Activated T-cell treated with anti-CD3 and anti-CD28 coated beads, Interleukin-2, amount 50 U/mL, for 1 hour (primary cell): Measurements from ENCODE around the gene HYAL2.

Source experiments
- DNase-seq: peaks from one replicate; pipeline ENCODE4 v3.0.0-alpha.2; 2020

HYAL2 gene

DNA sequence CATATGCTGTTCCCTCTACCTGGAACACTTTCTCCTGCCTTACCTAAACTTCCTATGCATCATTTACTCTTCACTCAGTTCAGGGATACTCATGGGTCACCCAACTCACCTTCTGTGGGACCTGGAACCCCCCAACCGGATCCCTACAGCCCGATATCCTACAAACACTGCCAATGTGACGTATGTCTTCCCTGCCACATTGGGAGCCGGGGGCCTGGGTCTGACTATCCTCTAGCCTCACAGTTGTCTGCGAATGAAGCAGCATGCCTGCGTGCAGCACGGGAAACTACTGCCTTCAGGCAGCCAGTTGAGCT, 27.6 kb upstream of the HYAL2 start:
- no peak for DNase-seq

DNA sequence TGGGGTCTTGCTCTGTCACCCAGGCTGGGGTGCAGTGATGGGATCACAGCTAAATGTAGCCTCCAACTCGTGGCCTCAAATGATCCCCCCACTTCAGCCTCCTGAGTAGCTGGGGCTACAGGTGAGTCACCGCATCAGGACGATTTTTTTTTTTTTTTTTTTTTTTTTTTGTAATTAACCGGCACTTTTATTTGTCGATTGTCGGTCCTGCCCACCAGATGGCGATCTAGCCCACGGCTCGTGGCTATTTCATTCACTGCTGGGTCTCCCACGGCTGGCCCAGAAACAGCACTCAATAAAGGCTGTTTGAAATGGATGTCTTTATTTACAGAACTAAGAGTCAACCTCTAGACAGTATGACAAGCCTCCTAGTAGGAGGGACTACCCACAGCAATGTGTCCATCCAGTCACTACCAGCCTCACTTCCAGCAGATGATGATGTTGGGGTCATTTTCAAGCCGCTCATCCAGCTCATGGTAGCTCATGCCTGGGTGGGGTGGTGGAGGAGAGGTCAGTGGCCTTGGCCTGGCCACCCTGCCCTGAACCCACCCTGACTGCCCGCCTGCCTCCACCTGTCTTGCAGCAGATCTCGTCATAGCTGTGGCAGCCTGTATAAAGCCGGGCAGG, 24.8 kb upstream of the HYAL2 start:
- peak; percentile 79 for DNase-seq

DNA sequence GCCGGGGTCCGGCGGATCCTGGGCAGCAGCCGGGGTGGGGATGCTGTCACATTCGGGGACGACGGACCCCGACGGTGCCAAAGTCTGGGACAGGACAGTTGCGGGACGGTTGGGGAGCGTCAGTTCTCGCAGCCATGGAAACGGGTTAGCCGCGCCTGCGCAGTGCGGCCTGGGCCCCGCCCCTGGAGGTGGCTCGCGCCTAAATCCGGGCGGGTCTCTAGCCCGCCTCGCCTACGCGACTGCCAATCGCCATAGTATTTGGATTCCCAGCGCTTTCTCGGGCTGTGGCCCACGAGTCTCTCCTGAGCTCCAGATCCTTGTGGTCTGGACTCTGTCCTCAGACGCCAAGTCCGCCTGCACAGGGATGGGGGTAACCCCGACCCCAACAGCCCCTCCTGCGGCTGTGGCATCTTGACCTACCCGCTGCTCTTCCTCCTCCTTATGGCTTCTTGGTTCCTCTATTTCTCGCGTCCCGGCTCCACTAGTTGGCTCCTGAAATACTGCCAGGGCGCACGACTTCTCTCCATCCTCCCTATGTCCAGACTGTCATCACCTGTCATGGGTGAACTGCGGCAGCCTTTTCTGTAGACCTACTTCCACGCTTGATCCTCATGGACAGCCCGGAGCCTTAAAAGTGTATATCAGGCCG, 23.2 kb upstream of the HYAL2 start, which contains the start of gene ZMYND10:
ZMYND10 (minus strand) TSS at position 147 of the 649 bp plus-strand sequence. CDS start 153 bp downstream, outside the sequence.
- DNase-seq: peak; percentile 81

DNA sequence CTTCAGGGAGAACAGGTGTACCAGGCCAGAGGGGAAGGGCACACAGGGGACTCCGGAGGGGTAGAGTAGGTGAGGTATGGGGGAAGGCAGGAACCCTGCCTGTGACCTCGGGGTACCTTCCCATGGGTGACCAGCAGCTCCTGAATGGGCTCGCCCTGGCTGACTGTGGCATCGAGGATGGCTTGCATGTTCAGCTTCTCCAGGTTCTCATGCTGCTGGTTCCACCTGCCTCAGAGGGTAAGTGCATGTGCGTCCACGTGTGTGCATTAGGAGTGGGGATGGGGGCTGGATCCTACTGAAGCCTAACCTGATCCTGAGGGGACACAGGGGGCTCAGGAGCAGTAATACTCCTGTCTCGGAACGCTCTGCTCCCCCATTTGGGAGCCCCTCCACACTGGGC, 22.5 kb upstream of the HYAL2 start:
- DNase-seq: no peak

DNA sequence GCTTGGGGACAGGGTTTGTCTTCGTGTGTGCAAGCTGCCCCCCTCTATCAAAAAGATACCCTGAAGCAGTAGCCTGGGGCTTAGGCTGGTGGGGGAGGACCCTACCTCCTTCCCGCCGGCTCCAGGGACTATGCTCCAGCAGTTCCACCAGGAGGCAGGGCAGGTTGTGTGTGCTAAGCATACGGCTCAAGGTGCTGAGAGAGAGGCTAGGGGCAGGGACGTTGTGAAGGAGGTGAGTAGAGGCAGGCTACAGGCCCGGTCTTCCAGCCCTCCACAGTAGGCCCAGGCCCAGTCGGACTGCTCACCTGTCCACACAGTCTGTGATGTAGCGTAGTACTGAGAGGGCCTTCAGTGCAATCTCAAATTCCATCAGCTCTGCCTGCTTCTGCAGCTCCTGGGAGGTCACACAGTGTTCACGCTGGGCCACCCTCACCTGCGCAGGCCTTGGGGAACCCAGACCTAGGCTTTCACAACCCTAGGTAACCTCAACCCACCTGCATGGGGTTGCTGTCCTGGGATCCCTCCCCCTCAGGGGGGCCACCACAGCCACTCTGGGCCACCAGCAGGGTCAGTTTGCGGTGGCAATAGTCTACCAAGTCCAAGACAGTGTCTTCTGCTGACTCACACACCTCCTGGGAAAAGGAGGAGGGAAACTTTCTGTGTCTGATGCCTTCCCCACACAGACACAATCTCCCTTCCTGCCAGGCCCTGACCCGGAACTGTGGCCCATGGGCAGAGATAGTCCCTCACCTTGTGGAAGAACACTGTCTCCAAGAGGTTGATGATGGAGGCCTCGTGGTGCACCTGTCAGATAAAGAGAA, 20.5 kb upstream of the HYAL2 start:
- DNase-seq: no peak

DNA sequence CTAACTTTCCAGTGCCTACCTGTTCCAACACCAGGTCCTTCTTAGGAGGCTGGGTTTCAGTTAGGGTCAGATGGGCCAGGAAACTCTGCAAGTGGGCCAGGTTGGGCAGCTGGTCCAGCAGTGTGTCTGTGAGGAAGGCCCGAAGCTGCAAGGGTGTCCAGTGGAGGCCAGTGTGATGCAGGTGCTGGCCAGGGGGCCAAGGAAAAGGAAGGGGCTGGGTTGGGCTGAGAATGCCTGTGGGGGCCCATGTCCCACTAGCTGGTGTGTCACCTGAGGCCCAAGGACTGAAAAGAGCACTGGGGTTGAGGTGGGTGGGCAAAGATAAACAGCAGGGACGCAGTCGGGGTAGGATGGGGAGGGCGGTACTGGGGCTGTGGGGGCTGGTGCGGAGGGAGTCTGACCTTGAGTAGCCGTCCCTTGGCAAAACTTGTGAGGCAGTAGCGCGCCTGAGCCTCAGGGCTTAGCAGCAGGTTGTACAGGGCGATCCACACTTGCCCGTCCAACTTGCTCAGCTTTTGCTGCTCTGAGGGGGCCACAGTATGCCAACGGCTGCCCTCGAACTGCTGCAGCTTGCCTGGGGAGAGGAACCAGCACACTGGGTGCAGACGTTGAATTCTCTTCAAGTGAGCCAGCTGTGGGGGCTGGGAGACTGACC, 19.6 kb upstream of the HYAL2 start:
- no peak for DNase-seq

DNA sequence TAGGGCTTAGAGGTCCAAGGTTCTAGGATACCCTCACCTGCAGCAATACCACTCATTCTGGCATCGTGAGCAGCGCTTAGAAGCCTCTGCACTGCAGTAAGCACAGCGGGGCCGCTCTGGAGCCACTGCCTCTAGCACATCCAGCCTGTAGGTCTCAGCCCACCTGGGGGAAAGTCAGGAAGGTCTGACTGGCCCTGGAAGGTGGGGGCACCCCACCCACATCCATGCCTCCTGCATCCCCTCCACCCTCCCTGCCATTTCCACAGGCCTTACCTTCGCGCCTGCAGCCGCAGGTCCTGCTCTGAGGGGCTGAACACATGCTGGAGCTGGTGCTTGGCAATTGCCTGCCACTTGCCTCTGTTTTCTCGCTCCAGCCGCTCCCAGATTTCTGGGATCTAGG, 19.0 kb upstream of the HYAL2 start:
- DNase-seq: no peak

DNA sequence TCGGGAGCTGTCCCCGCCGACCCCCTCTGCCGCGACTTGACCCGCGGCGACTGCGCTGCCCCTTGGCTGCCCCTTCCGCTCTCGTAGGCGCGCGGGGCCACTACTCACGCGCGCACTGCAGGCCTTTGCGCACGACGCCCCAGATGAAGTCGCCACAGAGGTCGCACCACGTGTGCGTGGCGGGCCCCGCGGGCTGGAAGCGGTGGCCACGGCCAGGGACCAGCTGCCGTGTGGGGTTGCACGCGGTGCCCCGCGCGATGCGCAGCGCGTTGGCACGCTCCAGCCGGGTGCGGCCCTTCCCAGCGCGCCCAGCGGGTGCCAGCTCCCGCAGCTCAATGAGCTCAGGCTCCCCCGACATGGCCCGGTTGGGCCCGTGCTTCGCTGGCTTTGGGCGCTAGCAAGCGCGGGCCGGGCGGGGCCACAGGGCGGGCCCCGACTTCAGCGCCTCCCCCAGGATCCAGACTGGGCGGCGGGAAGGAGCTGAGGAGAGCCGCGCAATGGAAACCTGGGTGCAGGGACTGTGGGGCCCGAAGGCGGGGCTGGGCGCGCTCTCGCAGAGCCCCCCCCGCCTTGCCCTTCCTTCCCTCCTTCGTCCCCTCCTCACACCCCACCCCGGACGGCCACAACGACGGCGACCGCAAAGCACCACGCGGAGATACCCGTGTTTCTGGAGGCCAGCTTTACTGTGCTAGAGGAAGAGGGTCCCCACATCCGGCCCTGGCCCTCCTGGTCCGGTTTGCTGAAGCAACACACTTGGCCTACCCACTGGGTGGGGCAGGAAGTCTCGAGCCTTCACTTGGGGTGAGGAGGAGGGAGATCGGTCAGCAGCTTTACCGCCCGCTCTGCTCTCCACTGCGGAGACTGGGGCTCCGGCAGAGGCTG, 18.1 kb upstream of the HYAL2 start, which contains the start of gene RASSF1:
RASSF1 (minus strand) TSS at position 389 of the 882 bp plus-strand sequence; CDS start at position 358, 31 bp downstream.
- DNase-seq: peak; percentile 75

DNA sequence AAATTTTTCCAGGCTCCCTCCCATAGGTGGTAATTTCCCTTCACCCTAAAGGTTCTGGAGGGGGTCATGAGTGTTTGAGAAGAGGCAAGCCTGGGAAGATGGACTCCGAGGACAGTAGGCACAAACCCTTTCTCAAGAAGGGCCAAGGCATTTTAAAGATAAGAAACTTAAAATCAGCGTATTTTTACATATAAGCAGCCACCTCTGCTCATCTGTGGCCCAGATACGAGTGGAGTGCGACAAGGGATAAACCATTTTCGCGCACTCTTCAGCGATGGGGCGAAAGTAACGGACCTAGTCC, 17.6 kb upstream of the HYAL2 start:
- DNase-seq: no peak

DNA sequence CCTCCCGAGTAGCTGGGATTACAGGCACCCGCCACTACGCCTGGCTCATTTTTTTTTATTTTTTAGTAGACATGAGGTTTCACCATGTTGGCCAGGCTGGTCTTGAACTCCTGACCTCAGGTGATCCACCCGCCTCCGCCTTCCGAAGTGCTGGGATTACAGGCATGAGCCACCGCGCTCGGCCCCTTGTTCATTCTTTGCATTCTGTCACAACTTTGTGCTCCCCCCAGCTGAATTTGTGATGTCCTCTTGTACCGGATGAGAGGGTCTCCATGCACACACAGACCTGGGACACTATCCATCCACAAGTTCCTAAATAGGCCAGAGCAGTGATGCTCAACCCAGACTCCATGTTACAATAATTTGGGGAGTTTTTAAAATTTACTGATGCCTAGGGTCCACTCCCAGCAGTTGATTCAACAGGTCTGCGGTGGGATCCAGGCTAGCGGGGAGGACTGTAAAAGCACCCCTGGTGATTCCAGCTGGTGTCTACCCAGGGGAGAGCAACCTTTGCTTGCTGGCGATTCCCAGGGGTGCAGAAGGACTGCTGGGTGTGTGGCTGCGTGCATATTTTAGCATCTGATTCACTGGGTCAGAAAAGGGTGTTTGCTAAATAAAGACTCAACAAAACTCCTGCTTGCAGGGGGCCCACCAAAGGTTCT, 17.1 kb upstream of the HYAL2 start:
- no peak for DNase-seq

DNA sequence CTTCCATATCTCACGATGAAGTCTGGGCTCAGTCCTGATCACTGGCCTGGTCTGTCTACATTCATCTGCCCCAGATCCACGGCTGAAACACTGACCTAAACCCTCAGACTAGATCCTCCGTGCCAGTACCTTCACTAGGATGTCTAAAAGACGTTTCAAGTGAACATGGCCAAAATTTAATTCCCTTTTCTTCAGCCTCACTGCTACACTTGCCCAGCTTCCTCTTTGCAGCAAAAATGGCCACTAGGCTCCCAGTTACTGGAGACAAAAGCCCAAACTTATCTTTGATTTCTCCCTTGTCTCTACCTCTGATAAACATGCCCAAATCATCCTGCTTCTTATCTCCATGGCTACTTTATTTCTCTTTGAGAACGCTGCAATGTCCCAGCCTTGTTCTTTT, 16.4 kb upstream of the HYAL2 start:
- DNase-seq: no peak

DNA sequence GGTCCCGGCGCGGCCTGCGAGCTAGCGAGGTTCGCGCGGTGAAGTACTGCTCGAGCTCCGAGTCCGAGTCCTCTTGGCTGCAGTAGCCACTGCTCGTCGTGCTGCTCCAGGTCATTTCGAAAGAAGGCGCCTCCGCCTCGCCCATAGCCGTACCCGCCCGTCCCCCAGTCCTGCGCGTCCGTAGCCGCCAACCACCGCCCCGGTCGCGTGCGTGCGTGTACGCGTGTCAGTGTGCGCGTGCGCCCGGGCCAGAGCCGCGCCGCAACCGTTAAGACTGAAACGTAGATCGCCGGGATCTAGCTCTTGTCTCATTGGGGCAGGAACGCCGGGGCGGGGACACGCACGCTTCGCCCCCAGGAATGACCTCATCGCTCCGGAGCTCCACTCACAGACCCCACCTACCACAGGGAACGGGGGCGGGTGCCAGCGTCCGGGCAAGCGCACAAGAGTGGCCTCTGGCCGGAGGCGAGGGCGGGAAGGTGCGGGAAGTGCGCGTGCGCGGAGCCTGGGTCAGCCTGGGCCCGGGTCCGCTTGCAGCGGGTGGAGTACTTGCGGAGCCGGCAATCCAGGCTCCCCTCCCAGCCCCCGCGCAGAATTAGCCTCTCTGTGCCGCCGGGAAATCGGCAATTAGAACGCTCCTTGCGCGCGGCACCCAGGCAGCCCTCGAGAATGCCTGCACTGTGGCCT, 14.8 kb upstream of the HYAL2 start:
- peak; percentile 90 for DNase-seq

DNA sequence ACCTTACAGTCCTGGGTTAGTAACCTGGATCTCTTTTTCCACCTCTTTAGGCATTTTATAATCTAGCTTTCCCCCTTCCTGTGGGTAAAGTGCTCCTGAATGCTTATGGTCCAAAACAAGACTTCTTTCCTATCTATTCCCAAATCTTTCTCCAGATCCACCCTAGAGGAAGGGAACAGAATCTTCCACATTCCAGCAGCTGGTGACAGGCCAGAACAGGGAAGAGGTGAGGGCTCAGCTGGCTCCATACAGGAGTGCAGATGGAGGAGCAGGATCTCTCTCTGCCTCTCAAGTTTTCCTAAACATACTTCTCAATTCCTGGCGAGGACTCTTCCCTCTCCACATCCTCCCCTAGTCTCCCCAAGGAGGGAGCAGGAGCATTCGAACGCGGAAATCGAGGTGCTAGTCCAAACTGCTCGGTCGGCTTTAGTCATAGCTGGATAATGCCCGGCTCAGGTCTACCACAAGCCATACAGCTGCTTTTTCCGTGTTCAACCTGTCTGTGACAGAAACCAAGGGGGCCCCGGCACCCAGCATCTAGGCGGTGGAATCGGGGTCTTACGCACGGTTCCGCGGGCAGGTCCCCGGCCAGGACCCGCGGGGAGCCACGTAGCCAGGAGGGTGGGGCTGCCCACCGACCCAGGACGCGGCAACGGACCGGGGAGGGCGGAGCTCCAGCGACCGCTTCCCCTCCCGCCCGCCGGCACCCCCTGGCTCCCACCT, 14.1 kb upstream of the HYAL2 start:
- no peak for DNase-seq

DNA sequence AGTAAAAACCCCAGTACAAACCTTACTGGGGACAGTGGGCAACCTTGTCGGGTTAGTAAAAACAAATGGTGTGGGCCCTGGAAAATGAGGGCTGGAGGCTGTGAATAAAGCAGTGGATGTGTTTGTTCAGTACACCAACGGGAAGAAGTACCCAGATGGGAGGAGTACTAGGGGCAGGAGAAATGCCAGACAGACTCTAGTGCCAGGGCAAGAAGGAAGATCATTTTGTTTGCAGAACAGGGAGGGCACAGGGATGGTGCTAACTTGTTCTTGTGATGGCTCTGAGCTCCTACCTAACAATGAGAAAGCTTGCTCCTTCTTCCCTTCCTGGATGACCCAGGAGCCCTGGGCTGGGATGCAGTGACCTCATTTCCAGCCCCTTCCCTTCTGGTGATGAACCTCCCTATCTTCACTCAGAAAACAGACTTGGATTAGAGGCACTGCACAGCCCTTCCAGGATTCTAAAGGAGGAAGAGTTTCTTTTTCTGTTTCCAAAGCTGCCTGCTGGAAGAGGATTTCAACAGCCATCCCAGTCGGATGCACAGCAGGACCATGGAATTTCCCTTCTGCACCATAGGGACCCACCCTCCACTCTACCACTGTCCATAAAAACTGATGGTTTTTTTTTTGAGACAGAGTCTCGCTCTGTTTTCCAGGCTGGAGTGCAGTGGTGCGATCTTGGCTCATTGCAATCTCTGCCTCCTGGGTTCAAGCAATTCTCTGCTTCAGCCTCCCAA, 12.0 kb upstream of the HYAL2 start:
- DNase-seq: no peak

DNA sequence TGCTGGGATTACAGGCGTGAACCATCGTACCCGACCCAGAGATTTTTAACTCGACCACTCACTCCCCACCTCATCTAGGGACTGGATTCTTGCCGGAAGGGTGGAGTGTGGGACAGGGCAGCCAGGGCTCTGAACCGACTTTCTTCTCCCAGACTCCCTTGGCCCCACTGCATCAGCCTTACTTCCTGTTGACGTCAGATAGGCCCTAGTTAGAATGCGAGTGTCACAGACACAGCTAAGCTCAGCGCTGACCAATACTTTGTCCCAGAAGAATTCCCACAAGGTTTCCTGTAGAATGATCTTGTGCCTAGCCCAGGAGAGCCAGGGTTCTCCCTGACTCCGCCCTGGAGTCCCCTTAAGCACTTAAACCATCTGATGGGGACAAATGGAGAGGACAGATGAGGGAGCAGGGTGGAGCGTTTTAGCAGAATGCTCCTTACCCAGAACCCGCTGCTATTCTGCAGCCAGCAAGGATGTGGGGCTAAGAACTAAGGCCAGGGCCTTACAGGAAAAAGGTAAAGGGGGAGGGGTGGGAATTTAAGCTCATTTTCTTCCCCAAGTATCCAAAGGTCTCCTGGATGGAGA, 11.3 kb upstream of the HYAL2 start:
- DNase-seq: no peak

DNA sequence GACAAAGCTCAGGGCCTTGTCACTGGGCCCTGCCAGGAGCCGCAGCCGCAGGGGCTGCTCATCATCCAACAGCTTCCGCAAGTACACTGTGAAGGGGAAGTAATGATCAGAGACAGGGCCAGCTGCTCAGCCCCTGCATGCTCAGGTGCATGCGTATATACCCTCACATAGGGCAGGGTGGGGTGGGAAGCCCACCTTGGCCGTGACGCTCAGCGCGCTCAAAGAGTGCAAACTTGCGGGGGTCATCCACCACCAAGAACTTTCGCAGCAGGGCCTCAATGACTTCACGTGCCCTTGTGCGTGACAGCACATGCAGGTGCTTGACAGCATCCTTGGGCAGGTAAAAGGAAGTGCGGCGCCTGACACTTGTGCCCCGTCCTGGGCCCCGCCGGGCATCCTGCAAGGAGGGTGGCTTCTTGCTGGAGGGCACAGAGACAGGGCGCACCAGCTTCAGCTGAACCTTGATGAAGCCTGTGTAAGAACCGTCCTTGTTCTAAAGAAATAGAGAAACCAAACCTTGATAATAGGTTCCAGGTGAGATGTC, 8.9 kb upstream of the HYAL2 start:
- no peak for DNase-seq

DNA sequence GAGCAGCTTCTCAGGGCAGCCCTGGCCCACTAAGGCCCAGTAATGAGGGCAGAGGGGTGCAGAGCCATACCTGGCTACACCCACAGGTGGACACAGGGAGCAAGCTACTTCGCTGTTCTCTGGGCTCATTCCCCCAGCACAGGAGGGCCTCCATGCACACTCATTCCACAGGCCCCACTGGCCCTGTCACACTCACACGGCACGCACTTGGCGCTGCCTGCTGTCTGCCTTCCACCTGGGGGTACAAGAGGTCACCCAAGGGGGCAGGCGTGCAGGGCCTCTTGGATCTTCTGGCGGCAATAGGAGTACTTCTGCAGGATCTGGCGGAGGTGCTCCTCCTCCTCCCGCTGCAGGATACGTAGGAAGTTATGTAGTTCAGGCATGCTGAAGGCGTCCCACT, 7.8 kb upstream of the HYAL2 start:
- DNase-seq: no peak

DNA sequence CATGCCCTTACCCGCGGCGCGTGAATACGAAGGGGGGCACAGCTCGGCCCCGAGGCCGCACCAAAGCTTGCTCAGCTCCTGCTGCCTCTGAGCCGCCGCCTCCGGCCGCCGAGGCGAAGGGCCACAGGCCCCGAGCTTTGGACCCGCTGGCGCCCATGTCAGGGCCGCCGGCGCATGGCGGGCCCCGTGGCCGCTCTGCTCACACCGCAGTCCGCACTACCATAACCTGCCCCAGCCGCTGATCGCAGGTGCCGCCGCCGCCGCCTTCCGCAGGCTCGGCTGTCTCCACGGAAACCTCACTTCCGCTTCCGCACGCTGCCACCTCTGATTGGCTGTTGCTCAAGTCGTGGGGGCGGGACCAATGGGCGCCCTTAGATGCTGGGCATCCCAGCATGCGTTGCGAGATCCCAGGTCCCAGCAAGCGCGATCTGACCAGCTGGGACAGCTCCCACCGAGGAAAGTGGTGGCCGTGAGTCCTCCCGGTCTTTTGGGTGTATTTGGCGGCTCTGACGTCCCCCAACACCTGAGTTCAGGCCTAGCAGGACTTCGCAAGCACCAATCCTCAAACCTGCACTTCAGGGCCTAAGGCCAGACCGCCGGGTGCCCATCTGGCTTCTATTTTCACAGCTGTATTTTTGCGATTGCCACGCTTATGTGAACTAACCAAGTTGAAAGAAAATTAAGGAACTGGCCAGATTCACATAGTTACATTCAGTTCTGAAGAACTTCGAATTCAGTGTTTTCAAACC, 5.6 kb upstream of the HYAL2 start, which contains the start of gene TUSC2:
TUSC2 (minus strand) TSS at position 281 of the 749 bp plus-strand sequence; CDS start at position 157, 124 bp downstream.
- peak; percentile 92 for DNase-seq
